ENCODE measurements around the gene IL11RA. TPM values are rescaled to one million over a fixed set of nuclear protein-coding genes. Genes with fewer than 3 reads are reported as not detected.
A peak's percentile ranks its signal among the peaks of the same experiment; 100 is the strongest.

Gene IL11RA
- total RNA-seq, 1 donor from 2014 or later: 112 TPM

GRCh38 chr9:34693560-34693959 lies 41.6 kb downstream of the IL11RA start:
- Mint-ChIP-seq H3K27me3 (ENCODE audit: low read depth) (peaks cover 9% of the 10 kb centered on the region), H3K36me3 (peaks cover 9% of the 10 kb centered on the region), H3K9me3 (peaks cover 15% of the 10 kb centered on the region), H3K27ac (no peak overlapping the region), H3K4me1 (no peaks in the 10 kb centered on the region), H3K4me3 (no peak overlapping the region)
- no peak for DNase-seq (ENCODE audit: low spot score in 2 of 2, unreplicated experiment in 2 of 2)
- TF ChIP-seq, protein P1, sequence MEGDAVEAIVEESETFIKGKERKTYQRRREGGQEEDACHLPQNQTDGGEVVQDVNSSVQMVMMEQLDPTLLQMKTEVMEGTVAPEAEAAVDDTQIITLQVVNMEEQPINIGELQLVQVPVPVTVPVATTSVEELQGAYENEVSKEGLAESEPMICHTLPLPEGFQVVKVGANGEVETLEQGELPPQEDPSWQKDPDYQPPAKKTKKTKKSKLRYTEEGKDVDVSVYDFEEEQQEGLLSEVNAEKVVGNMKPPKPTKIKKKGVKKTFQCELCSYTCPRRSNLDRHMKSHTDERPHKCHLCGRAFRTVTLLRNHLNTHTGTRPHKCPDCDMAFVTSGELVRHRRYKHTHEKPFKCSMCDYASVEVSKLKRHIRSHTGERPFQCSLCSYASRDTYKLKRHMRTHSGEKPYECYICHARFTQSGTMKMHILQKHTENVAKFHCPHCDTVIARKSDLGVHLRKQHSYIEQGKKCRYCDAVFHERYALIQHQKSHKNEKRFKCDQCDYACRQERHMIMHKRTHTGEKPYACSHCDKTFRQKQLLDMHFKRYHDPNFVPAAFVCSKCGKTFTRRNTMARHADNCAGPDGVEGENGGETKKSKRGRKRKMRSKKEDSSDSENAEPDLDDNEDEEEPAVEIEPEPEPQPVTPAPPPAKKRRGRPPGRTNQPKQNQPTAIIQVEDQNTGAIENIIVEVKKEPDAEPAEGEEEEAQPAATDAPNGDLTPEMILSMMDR (IDR thresholded peaks at IDR 0.05; ENCODE audit: unreplicated experiment): no peak

GRCh38 chr9:34694811-34695210 lies 42.8 kb downstream of the IL11RA start:
- Mint-ChIP-seq H3K36me3 (peaks cover 9% of the 10 kb centered on the region), H3K27ac (no peak overlapping the region), H3K9me3 (peaks cover 15% of the 10 kb centered on the region), H3K4me1 (no peaks in the 10 kb centered on the region), H3K27me3 (ENCODE audit: low read depth) (peaks cover 22% of the 10 kb centered on the region), H3K4me3 (no peak overlapping the region)
- TF ChIP-seq, protein P1 (IDR thresholded peaks at IDR 0.05; ENCODE audit: unreplicated experiment): no peak
- DNase-seq (ENCODE audit: low spot score in 2 of 2, unreplicated experiment in 2 of 2): no peak

GRCh38 chr9:34701023-34701768 lies 49.2 kb downstream of the IL11RA start:
- H3K4me1 Mint-ChIP-seq: peaks cover 10% of the 10 kb centered on the region
- DNase-seq (ENCODE audit: low spot score in 2 of 2, unreplicated experiment in 2 of 2): peak; percentile 68 to 87
- H3K27ac Mint-ChIP-seq: no peak overlapping the region

DNA sequence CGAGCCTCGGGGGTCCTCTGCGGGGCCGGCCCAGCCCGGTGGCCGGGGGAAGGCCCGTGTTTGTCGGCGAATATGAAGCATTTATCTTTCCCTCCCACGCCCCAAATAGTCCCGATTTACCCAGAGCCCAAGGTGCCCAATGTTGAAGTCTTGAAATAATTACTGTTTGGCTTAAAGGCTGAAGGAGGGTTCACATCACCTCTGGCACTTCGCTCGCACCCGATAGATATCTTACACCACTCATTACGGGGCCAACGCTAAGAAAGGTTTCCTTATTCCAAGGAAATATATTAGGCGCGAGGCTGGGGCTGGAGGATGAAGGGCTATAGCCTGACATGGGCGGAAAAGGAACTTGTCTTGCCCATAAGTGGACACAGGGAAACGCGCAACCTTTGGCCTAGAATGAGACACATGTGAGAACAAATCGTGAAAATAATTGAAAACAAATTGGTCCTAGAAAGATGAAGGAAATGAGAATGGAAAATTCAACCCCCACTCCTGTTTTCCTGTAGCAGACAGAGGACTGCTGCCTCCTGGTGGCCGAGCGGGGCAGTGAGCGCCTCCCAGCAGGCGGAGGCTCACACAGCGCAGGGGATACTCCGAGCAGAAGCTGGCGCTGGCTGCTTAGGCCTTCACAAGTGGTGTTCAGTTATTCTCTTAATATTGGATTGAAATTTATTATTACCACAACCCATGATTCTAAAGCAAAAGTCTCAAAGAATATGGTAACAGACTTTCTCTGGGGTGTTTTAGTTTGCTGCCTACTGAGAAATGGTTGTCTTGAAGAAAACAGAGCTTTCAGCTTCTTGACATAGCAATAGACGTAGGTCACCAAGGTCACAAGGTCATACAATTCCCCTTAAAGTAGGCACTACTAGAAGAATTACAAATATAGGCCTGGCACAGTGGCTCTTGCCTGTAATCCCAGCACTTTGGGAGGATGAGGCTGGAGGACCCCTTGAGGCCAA lies 50.1 kb downstream of the IL11RA start:
- no peak overlapping the region for H3K27ac Mint-ChIP-seq
- peaks cover 34% of the 10 kb centered on the region for H3K27me3 Mint-ChIP-seq (ENCODE audit: low read depth)
- H3K9me3 Mint-ChIP-seq: no peaks in the 10 kb centered on the region
- no peaks in the 10 kb centered on the region for H3K36me3 Mint-ChIP-seq
- H3K4me3 Mint-ChIP-seq: peak overlapping the region; percentile 65
- TF ChIP-seq, protein P1 (IDR thresholded peaks at IDR 0.05; ENCODE audit: unreplicated experiment): peak; percentile 90
- H3K4me1 Mint-ChIP-seq: peaks cover 17% of the 10 kb centered on the region
- peak; percentile 77 to 92 for DNase-seq (ENCODE audit: low spot score in 2 of 2, unreplicated experiment in 2 of 2)

More at GRCh38 chr9:34701023-34701768, 49.2 kb downstream of the IL11RA start:
- Mint-ChIP-seq H3K9me3 (no peaks in the 10 kb centered on the region), H3K27me3 (ENCODE audit: low read depth) (peaks cover 38% of the 10 kb centered on the region), H3K4me3 (peak overlapping the region; percentile 65), H3K36me3 (no peaks in the 10 kb centered on the region)
- TF ChIP-seq, protein P1 (IDR thresholded peaks at IDR 0.05; ENCODE audit: unreplicated experiment): peak; percentile 90

GRCh38 chr9:34707130-34707529 lies 55.1 kb downstream of the IL11RA start:
- Mint-ChIP-seq H3K9me3 (peaks cover 6% of the 10 kb centered on the region), H3K27me3 (ENCODE audit: low read depth) (peaks cover 5% of the 10 kb centered on the region), H3K36me3 (no peaks in the 10 kb centered on the region), H3K4me1 (peaks cover 28% of the 10 kb centered on the region), H3K27ac (no peak overlapping the region), H3K4me3 (no peak overlapping the region)
- TF ChIP-seq, protein P1 (IDR thresholded peaks at IDR 0.05; ENCODE audit: unreplicated experiment): no peak
- no peak for DNase-seq (ENCODE audit: low spot score in 2 of 2, unreplicated experiment in 2 of 2)
